CD8-positive, alpha-beta memory T cell (primary cell): ENCODE results near the gene DNAH11. TPM values are rescaled to one million over a fixed set of nuclear protein-coding genes. Genes with fewer than 3 reads are reported as not detected.
"Not testable (repeated sequence)": the region's sequence is repeated elsewhere in the genome, so short reads cannot be mapped to it uniquely, and the experiment has no call there.

ENCODE experiments used
- CTCF ChIA-PET: fragments of 350-600 bp; sonication (Branson Sonifier 250); formaldehyde crosslinking; loops from one replicate; lab custom pipeline; 2021; ENCODE audit warnings: antibody characterized with exemption; lab: Charles Lee
- POLR2A ChIA-PET: fragments of 350-600 bp; sonication (Branson Sonifier 250); formaldehyde crosslinking; loops from one replicate; lab custom pipeline; 2021; ENCODE audit warnings: antibody characterized with exemption; lab: Charles Lee
- DNase-seq, 5 donors: peaks; one replicate each; pipeline versions ENCODE4 v3.0.0 to v3.0.0-alpha.2; 2020 to 2022; ENCODE audit warnings: mixed read lengths in 1 of 5
- H3K27ac ChIP-seq: one replicate; pipeline ENCODE4 v1.7.0; 2013; ENCODE audit warnings: low read depth, mild to moderate bottlenecking, low read length, moderate library complexity
- H3K27me3 ChIP-seq: 2 replicates; pipeline ENCODE4 v1.7.0; 2013; ENCODE audit warnings: low read length, mild to moderate bottlenecking; ENCODE audit not compliant: insufficient read depth, poor library complexity, severe bottlenecking
- H3K36me3 ChIP-seq: 2 replicates; pipeline ENCODE4 v1.7.0; 2013; ENCODE audit warnings: mild to moderate bottlenecking, low read length, moderate library complexity; ENCODE audit not compliant: insufficient read depth
- H3K4me1 ChIP-seq: 2 replicates; pipeline ENCODE4 v1.7.0; 2013; ENCODE audit warnings: mild to moderate bottlenecking, low read length, moderate library complexity; ENCODE audit not compliant: insufficient read depth
- H3K4me3 ChIP-seq: 2 replicates; pipeline ENCODE4 v1.7.0; 2013; ENCODE audit warnings: mild to moderate bottlenecking, low read length
- H3K9me3 ChIP-seq: 2 replicates; pipeline ENCODE4 v1.7.0; 2013; ENCODE audit warnings: mild to moderate bottlenecking, low read length
- H3K27ac Mint-ChIP-seq, 8 donors: one replicate each; pipeline ENCODE4 v1.8.0; 2020 to 2021; ENCODE audit warnings: mixed read lengths in 8 of 8, mild to moderate bottlenecking in 6 of 8, inconsistent platforms in 3 of 8, moderate library complexity in 3 of 8
- H3K27me3 Mint-ChIP-seq, 2 donors: one replicate each; pipeline ENCODE4 v1.8.0; 2020 to 2021; ENCODE audit warnings: mixed read lengths in 2 of 2, mild to moderate bottlenecking in 1 of 2, moderate library complexity in 1 of 2
- H3K36me3 Mint-ChIP-seq, 3 donors: one replicate each; pipeline ENCODE4 v1.8.0; 2020 to 2021; ENCODE audit warnings: mixed read lengths in 3 of 3, inconsistent platforms in 1 of 3, mild to moderate bottlenecking in 1 of 3
- H3K4me1 Mint-ChIP-seq, 3 donors: one replicate each; pipeline ENCODE4 v1.8.0; 2020 to 2021; ENCODE audit warnings: mixed read lengths in 3 of 3, inconsistent platforms in 1 of 3, mild to moderate bottlenecking in 1 of 3
- H3K4me3 Mint-ChIP-seq, 7 donors: one replicate each; pipeline ENCODE4 v1.8.0; 2020 to 2021; ENCODE audit warnings: mixed read lengths in 7 of 7, mild to moderate bottlenecking in 6 of 7, moderate library complexity in 4 of 7, inconsistent platforms in 2 of 7
- H3K9me3 Mint-ChIP-seq, 5 donors: one replicate each; pipeline ENCODE4 v1.8.0; 2020 to 2022; ENCODE audit warnings: mixed read lengths in 5 of 5, mild to moderate bottlenecking in 3 of 5, moderate library complexity in 2 of 5, inconsistent platforms in 1 of 5
- polyA plus RNA-seq: library from polyadenylated mRNA; unstranded; fragments of 300-500 nt; fragmentation: Illumina TruSeq; gene quantifications from one replicate; pipeline ENCODE4 v1.2.3, GENCODE V29; 2021
- total RNA-seq, 2 experiments: library from RNA; stranded (reverse); gene quantifications; one replicate each; pipeline ENCODE4 v1.2.3, GENCODE V29; 2021

Gene DNAH11
- total and polyA plus RNA-seq, 3 experiments from 2014 or later = 0.02 TPM; not detected in 2

DNA sequence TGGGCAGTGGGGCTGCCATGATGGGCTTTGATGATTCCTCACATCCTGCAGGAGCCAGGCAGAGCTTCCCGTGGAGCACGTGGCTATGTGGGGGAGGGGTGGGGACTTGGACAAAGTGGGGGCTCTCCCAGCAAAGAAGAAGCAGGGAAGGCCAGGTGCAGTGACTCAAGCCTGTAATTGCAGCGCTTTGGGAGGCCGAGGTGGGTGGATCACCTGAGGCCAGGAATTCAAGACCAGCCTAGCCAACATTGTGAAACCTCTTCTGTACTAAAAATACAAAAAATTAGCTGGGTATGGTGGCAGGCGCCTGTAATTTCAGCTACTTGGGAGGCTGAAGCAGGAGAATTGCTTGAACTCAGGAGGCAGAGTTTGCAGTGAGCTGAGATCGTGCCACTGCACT lies 190.1 kb downstream of the DNAH11 start:
- H3K27ac ChIP-seq, H3K36me3 Mint-ChIP-seq, H3K27ac Mint-ChIP-seq, DNase-seq, H3K4me3 ChIP-seq, H3K27me3 ChIP-seq, POLR2A ChIA-PET, H3K4me1 Mint-ChIP-seq, H3K4me3 Mint-ChIP-seq, H3K4me1 ChIP-seq, H3K9me3 Mint-ChIP-seq, H3K36me3 ChIP-seq, H3K9me3 ChIP-seq, H3K27me3 Mint-ChIP-seq, CTCF ChIA-PET: not testable (repeated sequence)

DNA sequence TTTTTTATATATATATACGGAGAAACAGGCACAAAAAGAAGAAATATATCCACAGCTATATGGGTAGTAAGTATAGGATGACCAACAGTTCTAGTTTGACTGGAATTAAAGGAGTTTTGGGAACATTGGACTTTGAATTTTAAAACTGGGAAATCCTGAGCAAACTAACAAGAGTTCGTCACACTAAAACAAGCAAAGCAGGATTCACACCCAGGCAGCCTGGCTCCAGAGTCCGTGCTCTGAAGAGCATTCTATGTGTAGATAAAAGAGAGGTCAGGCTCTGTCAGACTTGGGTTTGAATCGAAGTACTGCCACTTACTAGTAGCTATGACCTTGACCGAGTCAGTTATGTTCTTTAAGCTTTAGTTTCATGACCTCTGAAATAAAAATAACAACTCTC lies 191.0 kb downstream of the DNAH11 start:
- Mint-ChIP-seq H3K9me3 (no peaks in the 10 kb centered on the region), H3K27ac (no peak overlapping the region), H3K36me3 (no peaks in the 10 kb centered on the region), H3K4me3 (no peak overlapping the region), H3K4me1 (no peaks in the 10 kb centered on the region), H3K27me3 (peaks cover 0 to 3% of the 10 kb centered on the region in 2 donors)
- CTCF ChIA-PET = no interaction called here
- no peaks in the 10 kb centered on the region for H3K27me3 ChIP-seq
- DNase-seq = no peak
- no peaks in the 10 kb centered on the region for H3K9me3 ChIP-seq
- no peaks in the 10 kb centered on the region for H3K4me1 ChIP-seq
- no peak overlapping the region for H3K27ac ChIP-seq
- POLR2A ChIA-PET = no interaction called here
- no peaks in the 10 kb centered on the region for H3K36me3 ChIP-seq
- H3K4me3 ChIP-seq = no peak overlapping the region

DNA sequence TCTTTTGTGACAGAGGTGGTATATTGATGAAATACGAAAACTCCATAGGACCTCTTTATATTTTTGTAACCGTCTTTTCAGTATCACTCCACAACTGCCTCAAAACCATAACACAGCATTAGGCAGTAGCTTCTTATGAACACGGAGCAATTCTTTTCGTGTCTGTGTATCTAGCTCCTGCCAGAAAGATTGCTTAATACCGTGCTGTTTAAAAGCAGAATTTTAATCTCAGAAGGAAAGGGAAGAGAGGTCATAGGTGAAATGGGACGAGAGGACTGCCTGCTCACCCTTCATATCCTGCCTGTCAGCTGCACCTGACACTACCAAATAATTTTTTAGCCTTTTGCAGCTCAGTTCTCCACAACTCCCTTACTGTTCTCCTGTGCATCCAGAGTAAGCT lies 200.7 kb downstream of the DNAH11 start:
- no peak overlapping the region for H3K27ac ChIP-seq
- H3K36me3 ChIP-seq = no peaks in the 10 kb centered on the region
- H3K27me3 Mint-ChIP-seq = peaks cover 4 to 6% of the 10 kb centered on the region in 2 donors
- no peak overlapping the region for H3K4me3 ChIP-seq
- CTCF ChIA-PET = no interaction called here
- no peaks in the 10 kb centered on the region for H3K27me3 ChIP-seq
- no peak overlapping the region for H3K4me3 Mint-ChIP-seq
- no peaks in the 10 kb centered on the region for H3K4me1 ChIP-seq
- no peaks in the 10 kb centered on the region for H3K4me1 Mint-ChIP-seq
- H3K9me3 ChIP-seq = no peaks in the 10 kb centered on the region
- no peak overlapping the region for H3K27ac Mint-ChIP-seq
- no peaks in the 10 kb centered on the region for H3K9me3 Mint-ChIP-seq
- H3K36me3 Mint-ChIP-seq = no peaks in the 10 kb centered on the region
- no peak for DNase-seq
- POLR2A ChIA-PET = no interaction called here

DNA sequence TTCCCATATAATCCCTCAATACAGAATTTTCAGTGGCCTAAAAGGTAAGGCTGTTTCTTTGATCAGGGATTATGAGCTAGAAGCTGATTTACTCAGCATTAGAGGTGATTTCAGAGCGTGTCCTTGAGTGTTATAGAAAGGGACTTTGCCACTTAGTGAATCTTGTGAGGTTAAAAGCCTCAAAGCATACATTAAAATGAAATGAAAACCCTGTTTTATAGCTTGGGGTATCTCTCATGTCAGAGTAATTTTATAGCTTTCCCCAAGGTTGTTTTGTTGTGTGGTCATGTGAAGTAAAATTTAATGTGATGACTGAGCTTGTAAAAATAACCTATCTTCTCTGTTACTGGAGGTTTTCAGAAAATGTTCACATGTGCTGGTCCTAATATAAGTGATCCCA lies 204.1 kb downstream of the DNAH11 start:
- ChIA-PET POLR2A (no interaction called here), CTCF (no interaction called here)
- Mint-ChIP-seq H3K36me3 (no peaks in the 10 kb centered on the region), H3K27me3 (peaks cover 6 to 9% of the 10 kb centered on the region in 2 donors), H3K4me3 (no peak overlapping the region), H3K27ac (no peak overlapping the region), H3K4me1 (no peaks in the 10 kb centered on the region), H3K9me3 (no peaks in the 10 kb centered on the region)
- H3K27me3 ChIP-seq = no peaks in the 10 kb centered on the region
- no peaks in the 10 kb centered on the region for H3K4me1 ChIP-seq
- no peak overlapping the region for H3K27ac ChIP-seq
- H3K9me3 ChIP-seq = no peaks in the 10 kb centered on the region
- H3K4me3 ChIP-seq = no peak overlapping the region
- no peaks in the 10 kb centered on the region for H3K36me3 ChIP-seq
- no peak for DNase-seq

DNA sequence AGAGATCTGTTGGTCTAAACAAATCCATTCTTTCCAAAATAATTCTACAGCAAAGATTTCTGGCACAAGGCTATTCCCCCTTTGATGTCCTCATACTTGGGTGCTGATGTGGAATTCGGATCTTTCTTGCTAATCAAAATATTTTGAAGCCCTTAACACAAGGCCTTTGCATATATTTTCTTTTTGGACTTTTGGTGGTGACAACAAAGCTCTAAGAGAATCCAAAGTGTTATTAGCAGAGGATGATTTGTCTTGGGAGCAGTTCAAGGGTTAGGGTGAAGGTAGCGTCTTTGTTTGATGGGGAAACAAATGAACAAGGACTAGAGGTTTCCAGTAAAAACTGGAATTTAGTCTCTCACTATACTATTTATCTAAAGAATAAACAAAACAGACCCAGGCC lies 205.0 kb downstream of the DNAH11 start:
- Mint-ChIP-seq H3K27ac (no peak overlapping the region), H3K27me3 (peaks cover 4 to 9% of the 10 kb centered on the region in 2 donors), H3K4me3 (no peak overlapping the region), H3K36me3 (no peaks in the 10 kb centered on the region), H3K9me3 (no peaks in the 10 kb centered on the region), H3K4me1 (no peaks in the 10 kb centered on the region)
- ChIA-PET CTCF (no interaction called here), POLR2A (no interaction called here)
- no peak overlapping the region for H3K27ac ChIP-seq
- H3K9me3 ChIP-seq = no peaks in the 10 kb centered on the region
- no peaks in the 10 kb centered on the region for H3K4me1 ChIP-seq
- no peak overlapping the region for H3K4me3 ChIP-seq
- no peaks in the 10 kb centered on the region for H3K27me3 ChIP-seq
- H3K36me3 ChIP-seq = no peaks in the 10 kb centered on the region
- no peak for DNase-seq

DNA sequence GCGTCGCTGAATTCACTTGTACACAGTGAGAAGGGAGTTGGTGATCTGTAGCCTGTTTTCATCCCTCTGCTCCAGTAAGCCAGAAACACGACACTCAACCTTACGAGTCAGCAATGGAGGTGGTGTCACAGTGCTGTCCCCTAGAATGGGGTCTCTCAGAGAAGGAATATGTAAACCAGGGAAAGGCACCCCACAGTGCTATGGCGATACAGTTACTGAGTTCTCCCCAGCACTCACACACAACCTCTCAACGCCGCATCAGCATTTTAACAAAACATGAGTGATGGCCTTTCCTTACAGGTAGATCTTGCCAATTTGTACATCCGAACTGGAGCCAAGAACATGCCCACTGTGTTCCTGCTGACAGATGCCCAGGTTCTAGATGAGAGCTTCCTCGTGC lies 206.5 kb downstream of the DNAH11 start:
- Mint-ChIP-seq H3K27me3 (peaks cover 5 to 6% of the 10 kb centered on the region in 2 donors), H3K9me3 (no peaks in the 10 kb centered on the region), H3K4me1 (no peaks in the 10 kb centered on the region), H3K4me3 (no peak overlapping the region), H3K27ac (no peak overlapping the region), H3K36me3 (no peaks in the 10 kb centered on the region)
- no peak overlapping the region for H3K27ac ChIP-seq
- no peak overlapping the region for H3K4me3 ChIP-seq
- H3K36me3 ChIP-seq = no peaks in the 10 kb centered on the region
- no peaks in the 10 kb centered on the region for H3K4me1 ChIP-seq
- H3K27me3 ChIP-seq = no peaks in the 10 kb centered on the region
- ChIA-PET POLR2A (no interaction called here), CTCF (no interaction called here)
- no peak for DNase-seq
- H3K9me3 ChIP-seq = no peaks in the 10 kb centered on the region

DNA sequence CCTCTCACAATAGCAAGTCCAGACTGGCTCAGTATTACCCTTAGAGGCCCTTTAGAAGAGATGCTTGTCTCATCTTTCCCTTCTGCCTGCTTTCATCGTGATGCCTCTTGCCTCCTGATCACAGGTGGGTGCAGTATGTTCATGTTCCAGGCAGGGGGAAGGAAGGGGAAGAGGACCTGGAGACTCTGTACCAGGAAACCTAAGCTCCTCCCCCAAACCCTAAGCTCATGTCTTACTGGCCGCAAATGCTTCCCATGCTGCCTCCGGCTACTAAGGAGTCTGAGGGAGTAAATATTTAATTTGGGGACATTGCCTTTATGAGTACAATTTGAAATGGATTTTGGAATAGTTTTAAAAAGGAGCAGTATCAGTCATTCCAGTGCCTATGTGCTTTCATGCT lies 210.2 kb downstream of the DNAH11 start:
- Histone ChIP-seq H3K27me3 (no peaks in the 10 kb centered on the region), H3K27ac (no peak overlapping the region), H3K9me3 (no peaks in the 10 kb centered on the region), H3K36me3 (no peaks in the 10 kb centered on the region), H3K4me1 (no peaks in the 10 kb centered on the region), H3K4me3 (no peak overlapping the region)
- DNase-seq = no peak
- Mint-ChIP-seq H3K4me3 (no peak overlapping the region), H3K9me3 (no peaks in the 10 kb centered on the region), H3K27ac (no peak overlapping the region), H3K36me3 (no peaks in the 10 kb centered on the region), H3K4me1 (no peaks in the 10 kb centered on the region), H3K27me3 (peaks cover 6 to 25% of the 10 kb centered on the region in 2 donors)
- POLR2A ChIA-PET = no interaction called here
- CTCF ChIA-PET = no interaction called here

DNA sequence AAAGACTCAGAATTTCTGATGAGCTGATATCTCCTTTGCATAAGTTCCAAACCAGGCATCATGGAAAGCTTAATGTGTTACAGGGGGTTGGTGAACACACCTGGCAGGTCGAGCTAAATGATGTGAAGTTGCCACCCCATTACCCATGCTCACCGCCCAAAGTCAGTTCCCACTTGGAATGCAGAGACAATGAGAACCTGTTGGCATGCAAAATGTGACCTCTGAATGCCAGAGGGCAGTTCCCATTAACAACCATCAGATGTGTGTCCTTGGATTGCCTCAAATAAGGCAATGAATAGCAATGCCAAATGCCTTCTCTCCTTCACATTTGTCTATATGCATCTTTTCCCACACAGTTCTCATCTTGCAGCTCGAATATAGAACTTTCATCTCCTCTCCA lies 212.1 kb downstream of the DNAH11 start:
- Mint-ChIP-seq H3K36me3 (no peaks in the 10 kb centered on the region), H3K9me3 (no peaks in the 10 kb centered on the region), H3K4me3 (no peak overlapping the region), H3K27ac (no peak overlapping the region), H3K4me1 (no peaks in the 10 kb centered on the region), H3K27me3 (peaks cover 4 to 35% of the 10 kb centered on the region in 2 donors)
- Histone ChIP-seq H3K9me3 (no peaks in the 10 kb centered on the region), H3K4me1 (no peaks in the 10 kb centered on the region), H3K27me3 (no peaks in the 10 kb centered on the region), H3K27ac (no peak overlapping the region), H3K4me3 (no peak overlapping the region), H3K36me3 (no peaks in the 10 kb centered on the region)
- no peak for DNase-seq
- ChIA-PET CTCF (no interaction called here), POLR2A (no interaction called here)
